Measurements from ENCODE around the gene PKD1.
A peak's percentile ranks its signal among the peaks of the same experiment; 100 is the strongest.
"Not testable (repeated sequence)": the region's sequence is repeated elsewhere in the genome, so short reads cannot be mapped to it uniquely, and the experiment has no call there.

The PKD1 gene

GRCh38 chr16:2107121-2107790, 28.4 kb downstream of the PKD1 start:
- DNase-seq (ENCODE audit: low read depth): peak; percentile 77

DNA sequence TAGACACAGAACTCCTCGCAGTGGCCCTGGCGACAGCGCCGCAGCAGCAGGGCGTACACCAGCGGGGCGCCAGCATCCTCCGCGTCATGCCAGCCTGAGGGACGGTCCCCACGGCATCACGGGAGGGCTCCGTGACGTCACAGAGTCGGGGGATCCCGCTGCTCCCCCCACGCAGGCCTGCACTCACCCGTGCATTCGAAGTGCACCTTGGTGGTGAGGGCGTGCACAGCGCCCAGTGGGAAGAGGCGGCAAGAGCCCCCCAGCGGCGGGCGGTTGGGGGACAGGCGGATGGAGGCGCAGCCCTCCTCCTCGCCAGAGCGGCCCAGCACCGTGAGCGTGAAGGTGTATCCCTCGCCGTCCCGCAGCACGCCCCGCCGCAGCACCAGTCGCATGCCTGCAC, 29.5 kb downstream of the PKD1 start:
- DNase-seq (ENCODE audit: low read depth): not testable (repeated sequence)

DNA sequence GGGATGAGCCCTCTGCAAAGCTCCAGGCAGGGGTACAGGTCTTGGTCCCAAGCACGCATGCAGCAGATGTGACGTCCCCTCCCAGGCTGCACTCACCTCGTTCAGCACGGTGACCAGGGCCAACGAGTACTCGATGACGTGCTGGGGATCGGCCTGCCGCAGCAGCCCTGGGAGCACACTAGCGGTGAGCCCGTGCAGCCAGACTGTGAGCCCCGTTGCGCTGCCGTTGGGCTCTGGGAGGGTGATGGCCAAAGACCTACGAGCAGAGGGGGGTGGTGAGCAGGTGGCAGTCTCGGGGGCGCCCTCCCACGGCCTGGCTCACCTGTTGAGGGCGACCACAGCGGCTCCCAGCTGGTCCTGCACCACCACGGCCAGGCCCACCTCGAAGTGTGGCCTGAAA, 29.9 kb downstream of the PKD1 start:
- not testable (repeated sequence) for DNase-seq (ENCODE audit: low read depth)

DNA sequence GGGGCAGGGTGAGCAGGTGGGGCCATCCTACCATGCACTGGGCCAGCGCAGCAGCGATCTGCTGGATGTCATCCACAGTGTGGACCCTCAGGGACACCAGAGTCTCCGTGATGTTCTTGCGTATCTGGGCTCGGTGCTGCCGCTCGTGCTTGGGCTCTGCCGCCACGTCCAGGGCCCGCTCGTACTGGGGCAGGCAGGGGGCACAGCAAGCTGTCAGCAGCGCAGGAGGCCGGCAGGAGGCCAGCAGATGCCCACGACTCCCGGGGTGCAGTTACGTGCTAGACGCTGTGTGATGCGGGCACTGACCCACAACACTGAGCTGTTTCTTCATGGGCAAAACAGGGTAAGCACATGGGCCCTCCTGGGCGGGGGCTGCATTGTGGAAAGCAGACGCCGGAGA, 30.4 kb downstream of the PKD1 start:
- DNase-seq (ENCODE audit: low read depth): not testable (repeated sequence)

DNA sequence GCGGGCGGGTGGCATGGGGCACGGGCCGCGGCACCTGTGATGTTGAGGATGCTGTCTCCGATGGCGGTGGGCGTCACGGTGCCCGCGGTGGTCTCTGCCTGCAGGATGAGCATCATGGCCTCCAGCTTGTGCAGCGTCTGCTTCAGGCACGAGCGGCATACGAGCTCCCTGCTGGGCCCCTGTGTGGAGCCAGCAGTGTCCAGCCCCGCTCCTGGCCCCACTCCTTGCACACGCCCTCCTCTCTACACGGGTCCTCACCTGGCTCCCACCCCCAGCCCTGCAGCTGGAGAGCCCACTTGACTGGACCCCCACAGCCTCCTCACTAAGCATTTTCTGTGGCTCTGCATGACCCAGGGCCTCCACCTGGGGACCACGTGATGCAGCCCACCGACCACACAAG, 31.2 kb downstream of the PKD1 start:
- DNase-seq (ENCODE audit: low read depth): not testable (repeated sequence)

DNA sequence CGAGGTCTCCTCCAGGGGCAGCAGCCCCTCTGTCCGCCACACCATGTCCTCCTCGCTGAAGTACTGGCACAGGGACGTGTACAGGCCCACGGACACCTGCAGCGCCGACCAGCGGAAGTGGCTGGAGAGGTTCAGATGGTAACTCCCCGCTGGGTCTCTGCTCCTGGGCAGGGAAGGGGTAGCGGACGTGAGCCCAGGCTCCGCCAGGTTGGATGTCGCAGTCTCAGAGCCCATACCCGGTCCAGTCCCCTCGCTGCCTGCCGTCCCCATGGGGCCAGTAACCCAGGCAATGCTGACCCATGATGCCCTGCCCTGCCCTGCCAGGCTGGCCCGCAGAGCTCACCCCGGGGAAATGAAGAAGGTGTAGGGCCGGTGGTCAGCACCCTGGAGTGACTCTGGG, 33.2 kb downstream of the PKD1 start:
- no peak for DNase-seq (ENCODE audit: low read depth)

DNA sequence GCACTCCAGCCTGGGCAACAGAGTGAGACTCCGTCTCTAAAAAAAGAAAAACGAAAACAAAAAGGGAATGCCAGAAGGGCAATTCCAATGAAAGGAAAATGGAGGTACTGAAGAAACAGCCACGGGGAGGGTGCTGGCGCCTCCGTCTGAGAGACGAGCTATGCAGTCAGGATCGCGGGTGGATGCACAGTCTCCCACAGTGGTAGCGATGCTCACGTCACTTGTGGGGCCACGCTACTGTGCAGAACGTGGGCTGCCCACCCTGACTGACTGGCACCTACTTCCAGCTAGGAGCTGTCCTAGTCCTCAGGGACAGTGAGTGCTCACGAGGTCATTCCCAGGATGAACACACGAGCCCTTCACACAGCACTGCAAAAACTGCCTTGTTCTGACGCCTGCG, 34.1 kb downstream of the PKD1 start:
- DNase-seq (ENCODE audit: low read depth): not testable (repeated sequence)

DNA sequence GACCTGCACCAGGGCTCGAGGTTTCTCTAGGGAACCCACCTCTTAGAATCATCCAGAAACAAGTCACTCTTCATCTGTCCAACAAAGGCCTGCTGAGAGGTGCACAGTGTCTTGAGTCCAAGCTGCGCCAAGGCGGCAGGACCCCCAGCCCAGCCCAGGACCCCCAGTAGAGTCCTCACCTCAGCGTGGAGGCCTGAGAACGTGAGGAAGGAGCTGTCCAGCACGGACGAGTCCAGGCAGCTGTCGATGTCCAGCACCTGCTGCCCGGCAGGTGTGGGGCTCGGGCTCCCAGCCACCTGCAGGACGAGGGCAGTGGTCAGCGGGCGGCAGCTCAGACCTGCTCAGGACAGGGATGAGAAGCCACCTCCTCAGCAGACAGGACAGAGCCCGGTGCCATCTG, 38.0 kb downstream of the PKD1 start:
- DNase-seq (ENCODE audit: low read depth): not testable (repeated sequence)

DNA sequence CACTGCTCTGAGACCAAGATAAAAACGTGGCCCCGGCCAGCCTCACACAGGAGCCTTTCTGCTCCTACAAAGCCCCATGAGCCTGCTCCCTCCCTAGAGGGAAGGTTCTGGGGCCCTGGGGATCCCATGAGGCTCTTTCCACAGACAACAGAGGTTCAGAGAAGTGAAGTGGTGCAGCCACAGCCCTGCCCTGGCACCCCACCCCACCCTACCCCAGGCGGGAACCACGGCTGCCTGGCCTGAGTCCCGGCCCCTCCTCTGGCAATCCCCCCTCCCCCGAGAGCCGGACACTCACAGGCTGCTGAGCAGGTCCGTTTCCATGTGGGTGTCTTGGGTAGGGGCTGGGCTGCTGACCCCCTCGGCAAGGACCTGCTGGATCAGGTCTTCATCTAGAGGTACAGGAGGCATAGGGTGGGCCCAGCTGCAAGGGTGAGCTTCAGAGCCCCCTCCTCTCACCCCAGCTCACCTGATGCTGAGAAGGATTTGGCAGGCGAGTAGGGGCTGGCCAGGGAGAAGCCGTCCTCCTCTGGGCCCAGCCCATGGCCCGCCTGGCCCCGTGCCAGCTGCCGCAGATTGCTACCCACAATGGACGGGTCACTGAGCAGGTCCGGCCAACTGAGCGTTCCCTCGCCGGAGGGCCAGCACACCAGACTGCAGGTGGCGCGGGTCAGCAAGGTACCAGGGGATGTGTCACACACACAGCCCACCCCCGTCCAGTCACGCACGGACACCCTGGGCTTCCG, 38.7 kb downstream of the PKD1 start:
- DNase-seq (ENCODE audit: low read depth): no peak

DNA sequence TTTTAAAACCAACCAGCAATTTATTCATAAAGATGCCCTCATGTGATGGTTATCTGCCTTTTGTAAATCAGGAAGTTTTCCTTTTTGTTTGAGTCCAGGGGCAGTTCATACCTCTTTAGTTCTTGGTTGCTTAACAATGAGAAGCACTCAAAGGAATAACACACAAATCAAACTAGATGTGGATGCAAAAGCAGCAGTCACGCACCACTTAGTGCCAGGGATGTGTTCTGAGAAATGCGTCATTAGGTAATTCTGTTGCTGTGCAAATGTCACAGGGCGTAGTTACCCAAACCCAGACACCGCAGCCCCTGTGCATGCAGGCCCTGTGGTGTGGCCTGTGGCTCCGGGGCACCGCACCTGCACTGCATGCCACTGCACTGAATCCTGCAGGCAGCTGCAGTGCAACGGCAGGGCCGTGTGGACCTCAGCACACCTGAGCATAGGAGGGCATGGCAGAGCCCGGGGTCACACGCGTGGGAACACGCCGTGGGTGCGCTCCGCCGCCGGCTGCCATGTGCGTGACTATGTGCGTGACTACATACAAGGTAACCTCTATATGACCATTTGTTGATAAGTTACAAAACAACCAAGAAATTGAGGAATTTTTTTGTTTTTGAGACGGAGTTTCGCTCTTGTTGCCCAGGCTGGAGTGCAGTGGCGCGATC, 39.6 kb downstream of the PKD1 start:
- DNase-seq (ENCODE audit: low read depth): no peak

GRCh38 chr16:2095315-2095853, 40.3 kb downstream of the PKD1 start:
- DNase-seq (ENCODE audit: low read depth): peak; percentile 57

DNA sequence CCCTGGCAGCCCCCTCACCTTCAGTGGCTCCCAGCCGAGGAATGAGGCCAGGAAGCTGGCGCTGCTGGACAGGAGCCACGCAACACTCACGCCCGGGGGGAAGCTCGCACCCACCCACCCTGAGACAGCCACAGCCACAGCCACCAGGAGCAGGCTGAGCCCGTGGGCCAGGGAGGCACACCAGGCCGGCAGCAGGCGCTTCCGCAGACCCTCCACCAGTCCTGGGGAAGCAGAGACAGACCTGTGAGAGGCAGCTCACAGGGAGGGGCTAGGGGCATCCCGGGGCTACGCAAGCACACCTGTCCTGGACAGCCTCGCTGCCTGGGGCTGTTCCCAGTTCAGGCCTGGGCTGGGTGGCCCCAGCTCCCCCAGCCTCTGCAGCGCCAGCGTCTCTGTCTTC, 41.9 kb downstream of the PKD1 start:
- no peak for DNase-seq (ENCODE audit: low read depth)

GRCh38 chr16:2092866-2093265, 42.8 kb downstream of the PKD1 start:
- DNase-seq (ENCODE audit: low read depth): no peak

GRCh38 chr16:2092256-2092620, 43.5 kb downstream of the PKD1 start:
- no peak for DNase-seq (ENCODE audit: low read depth)

DNA sequence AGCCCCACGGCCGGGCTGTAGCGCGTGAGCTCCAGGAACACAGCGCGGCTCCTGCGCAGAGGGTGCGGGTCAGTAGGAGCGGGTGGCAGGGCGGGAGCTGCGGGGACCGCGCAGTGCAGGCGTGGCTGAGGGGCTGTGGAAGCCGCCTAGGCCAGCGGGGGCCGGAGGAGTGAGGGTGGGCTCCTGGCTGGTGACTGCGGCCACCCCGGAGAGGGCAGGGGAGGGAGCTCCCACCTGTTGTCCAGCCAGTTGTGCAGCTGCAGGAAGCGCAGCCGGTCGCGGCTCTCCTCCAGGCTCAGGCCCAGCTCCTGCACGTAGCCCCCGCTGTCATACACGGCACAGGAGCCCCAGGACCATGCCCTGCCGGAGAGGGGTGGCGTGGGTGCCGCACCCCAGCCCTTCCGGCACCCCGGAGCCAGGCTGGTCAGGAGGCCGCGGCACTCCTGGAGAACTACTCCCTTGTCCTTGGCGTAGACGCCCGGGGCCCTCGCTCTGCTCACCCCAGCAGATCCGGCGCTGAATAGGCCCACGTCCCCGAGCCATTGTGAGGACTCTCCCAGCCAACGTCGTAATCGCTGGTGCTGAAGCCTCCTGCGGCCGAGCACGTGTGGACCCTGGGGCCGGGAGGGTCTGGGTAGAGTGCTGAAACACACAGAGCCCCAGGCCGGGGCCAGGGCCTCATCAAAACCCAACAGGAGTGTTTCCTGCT, 44.0 kb downstream of the PKD1 start:
- no peak for DNase-seq (ENCODE audit: low read depth)

DNA sequence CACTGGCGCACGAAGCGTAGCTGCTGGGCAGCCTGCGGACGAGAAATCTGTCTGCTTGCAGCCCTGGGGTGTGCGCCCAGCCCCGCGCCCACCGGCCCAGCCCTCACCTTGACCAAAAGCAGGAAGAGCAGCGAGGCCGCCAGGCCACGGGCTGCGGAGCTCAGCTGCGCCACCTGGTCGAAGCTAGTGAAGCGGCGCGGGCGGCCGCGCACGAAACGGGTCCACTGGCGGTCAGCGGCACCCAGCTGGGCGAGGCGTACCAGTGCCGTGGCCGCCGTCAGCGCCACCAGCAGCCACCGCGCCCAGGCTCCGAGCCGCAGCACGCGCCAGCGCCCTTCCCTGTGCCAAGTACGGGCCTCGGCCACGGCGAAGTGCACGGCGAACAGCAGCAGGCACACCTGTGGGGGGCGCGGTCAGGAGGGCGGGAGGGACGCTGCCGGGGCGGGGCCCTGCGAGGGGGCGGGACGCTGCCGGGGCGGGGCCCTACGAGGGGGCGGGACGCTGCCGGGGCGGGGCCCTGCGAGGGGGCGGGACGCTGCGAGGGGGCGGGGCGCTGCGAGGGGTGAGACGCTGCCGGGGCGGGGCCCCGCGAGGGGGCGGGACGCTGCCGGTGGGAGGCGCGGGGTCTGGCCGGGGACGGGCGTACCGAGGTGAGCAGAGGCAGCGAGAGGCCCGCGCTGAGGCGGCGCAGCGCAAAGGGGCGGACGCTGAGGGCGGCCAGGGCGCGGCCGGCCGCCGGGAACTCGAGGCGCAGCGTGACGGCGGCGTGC, 44.7 kb downstream of the PKD1 start:
- peak; percentile 82 for DNase-seq (ENCODE audit: low read depth)

GRCh38 chr16:2090481-2090776, 45.3 kb downstream of the PKD1 start:
- no peak for DNase-seq (ENCODE audit: low read depth)

DNA sequence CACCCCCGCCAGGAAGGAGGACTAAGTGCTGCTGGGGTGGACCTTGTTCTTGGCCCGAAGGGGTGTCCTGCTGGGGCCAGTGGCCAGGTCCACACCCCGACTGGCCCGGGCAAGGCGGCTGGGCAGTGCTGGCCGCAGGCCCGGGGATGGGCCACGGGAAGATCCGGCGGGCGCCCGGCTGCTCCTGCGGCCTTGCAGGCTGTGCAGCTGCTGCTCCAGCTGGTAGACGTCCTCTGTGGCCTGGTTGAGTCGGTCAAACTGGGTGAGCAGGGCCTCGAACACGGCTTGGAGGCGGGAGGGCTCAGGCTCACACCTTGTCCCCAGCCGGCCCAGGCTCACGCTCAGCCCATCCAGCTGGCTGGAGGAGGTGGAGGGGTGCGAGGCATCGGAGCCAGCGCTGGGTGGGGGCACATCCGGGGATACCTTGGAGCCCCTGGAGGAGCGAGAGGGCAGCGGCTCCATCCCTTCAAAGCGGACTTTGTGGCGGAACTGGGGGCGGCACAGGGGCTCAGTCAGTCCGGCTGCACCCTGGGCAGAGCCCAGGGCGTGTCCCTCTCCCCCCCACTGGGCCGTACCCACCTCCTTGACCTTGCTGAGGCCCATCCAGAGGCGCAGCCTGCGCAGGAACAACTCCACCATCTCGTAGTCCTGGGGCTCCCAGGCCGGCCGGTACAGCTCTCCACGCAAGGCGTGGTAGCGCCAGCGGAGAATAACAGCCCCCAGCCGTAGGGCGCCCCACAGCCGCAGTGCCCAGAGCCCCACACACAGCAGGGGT, 45.8 kb downstream of the PKD1 start:
- no peak for DNase-seq (ENCODE audit: low read depth)

DNA sequence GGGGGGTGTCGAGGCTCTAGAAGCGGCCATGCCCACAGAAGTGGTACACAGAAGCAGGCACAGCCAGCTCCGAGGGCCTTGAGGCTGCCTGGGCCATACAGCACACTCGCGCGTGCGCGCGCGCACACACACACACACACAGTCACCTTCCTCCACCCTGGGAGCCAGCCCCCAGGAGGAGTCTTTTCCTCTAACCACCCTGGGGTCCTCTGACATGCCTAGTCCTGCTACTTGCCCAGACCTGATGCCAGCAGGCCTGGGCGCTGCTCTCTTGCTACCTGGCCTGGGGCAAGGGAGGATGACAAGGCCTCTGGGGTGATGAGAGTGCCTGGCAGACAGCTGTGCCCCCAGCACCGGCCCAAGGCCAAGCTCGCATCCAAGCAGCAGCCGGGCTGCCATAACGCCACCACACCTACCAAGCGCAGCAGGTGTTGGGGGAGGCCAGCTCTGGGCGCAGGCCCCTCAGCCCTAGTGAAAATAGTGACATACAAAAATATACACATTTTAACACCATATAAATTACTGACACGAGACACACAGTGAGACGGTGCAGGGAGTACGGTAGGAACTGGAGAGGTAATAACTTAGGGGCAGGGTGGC, 46.8 kb downstream of the PKD1 start:
- DNase-seq (ENCODE audit: low read depth): no peak

DNA sequence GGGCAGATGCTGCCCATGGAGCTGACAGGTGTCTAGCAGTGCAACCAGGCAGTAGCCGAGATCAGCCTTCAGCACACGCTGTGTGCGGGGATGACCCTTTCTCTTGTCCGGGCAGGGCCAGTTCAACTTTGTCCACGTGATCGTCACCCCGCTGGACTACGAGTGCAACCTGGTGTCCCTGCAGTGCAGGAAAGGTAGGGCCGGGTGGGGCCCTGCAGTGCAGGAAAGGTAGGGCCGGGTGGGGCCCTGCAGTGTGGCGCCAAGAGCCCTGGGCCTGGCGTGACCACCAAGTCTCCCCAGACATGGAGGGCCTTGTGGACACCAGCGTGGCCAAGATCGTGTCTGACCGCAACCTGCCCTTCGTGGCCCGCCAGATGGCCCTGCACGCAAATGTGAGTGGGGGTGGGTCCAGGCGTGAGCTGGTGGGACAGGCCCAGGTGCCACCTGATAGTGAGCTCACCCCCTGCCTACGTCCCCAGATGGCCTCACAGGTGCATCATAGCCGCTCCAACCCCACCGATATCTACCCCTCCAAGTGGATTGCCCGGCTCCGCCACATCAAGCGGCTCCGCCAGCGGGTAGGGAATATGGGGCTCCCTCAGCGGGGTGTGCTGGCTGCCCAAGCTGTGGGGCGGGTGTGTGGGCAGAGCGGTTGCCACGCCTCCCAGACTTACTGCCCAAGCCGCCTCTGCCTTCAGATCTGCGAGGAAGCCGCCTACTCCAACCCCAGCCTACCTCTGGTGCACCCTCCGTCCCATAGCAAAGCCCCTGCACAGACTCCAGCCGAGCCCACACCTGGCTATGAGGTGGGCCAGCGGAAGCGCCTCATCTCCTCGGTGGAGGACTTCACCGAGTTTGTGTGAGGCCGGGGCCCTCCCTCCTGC, 47.7 kb downstream of the PKD1 start:
- DNase-seq (ENCODE audit: low read depth): no peak
